ENCODE data around the gene RETSAT. TPM values are rescaled to one million over a fixed set of nuclear protein-coding genes. Genes with fewer than 3 reads are reported as not detected.
A peak's percentile ranks its signal among the peaks of the same experiment; 100 is the strongest.
"Not testable (repeated sequence)": the region's sequence is repeated elsewhere in the genome, so short reads cannot be mapped to it uniquely, and the experiment has no call there.

The RETSAT gene
- total RNA-seq, 1 donor from 2014 or later, result 20.6 TPM

GRCh38 chr2:85340034-85340892 lies 14.1 kb downstream of the RETSAT start:
- Histone ChIP-seq H3K27ac (no peak overlapping the region), H3K9me3 (no peaks in the 10 kb centered on the region), H3K36me3 (peaks cover 14 to 16% of the 10 kb centered on the region in 2 donors), H3K4me1 (peaks cover 0 to 6% of the 10 kb centered on the region in 2 donors), H3K4me3 (peak overlapping the region in 1 of 2 donors; percentile 30), H3K27me3 (no peaks in the 10 kb centered on the region)
- TF ChIP-seq CTCF (IDR thresholded peaks at IDR 0.05), result no peak
- intact Hi-C loops (cut with DNase I), result no loop called here
- no peak for DNase-seq (ENCODE audit: low spot score in 2 of 2)

GRCh38 chr2:85334928-85335327 lies 19.4 kb downstream of the RETSAT start:
- intact Hi-C loops (cut with DNase I), result no loop called here
- no peaks in the 10 kb centered on the region for H3K36me3 ChIP-seq

GRCh38 chr2:85333877-85334276 lies 20.5 kb downstream of the RETSAT start:
- H3K36me3 ChIP-seq; H3K27me3 ChIP-seq; H3K4me1 ChIP-seq; intact Hi-C loops (cut with DNase I); H3K27ac ChIP-seq; H3K4me3 ChIP-seq; H3K9me3 ChIP-seq; DNase-seq (ENCODE audit: low spot score in 2 of 2): not testable (repeated sequence)

More at GRCh38 chr2:85334928-85335327, 19.4 kb downstream of the RETSAT start:
- Histone ChIP-seq H3K27me3 (no peaks in the 10 kb centered on the region), H3K27ac (no peak overlapping the region), H3K9me3 (no peaks in the 10 kb centered on the region), H3K4me3 (no peak overlapping the region), H3K4me1 (no peaks in the 10 kb centered on the region)
- no peak for DNase-seq (ENCODE audit: low spot score in 2 of 2)
- no peak for TF ChIP-seq CTCF (IDR thresholded peaks at IDR 0.05)

GRCh38 chr2:85330839-85331636 lies 23.3 kb downstream of the RETSAT start:
- no peaks in the 10 kb centered on the region for H3K27me3 ChIP-seq
- peaks cover under 1 to 9% of the 10 kb centered on the region in 2 donors for H3K4me1 ChIP-seq
- H3K4me3 ChIP-seq, result no peak overlapping the region
- no peak overlapping the region for H3K27ac ChIP-seq
- no peak for TF ChIP-seq CTCF (IDR thresholded peaks at IDR 0.05)
- H3K9me3 ChIP-seq, result no peaks in the 10 kb centered on the region
- intact Hi-C loops (cut with DNase I), result no loop called here
- H3K36me3 ChIP-seq, result peaks cover 2 to 5% of the 10 kb centered on the region in 2 donors
- no peak for DNase-seq (ENCODE audit: low spot score in 2 of 2)

GRCh38 chr2:85329701-85330100 lies 24.6 kb downstream of the RETSAT start:
- H3K27me3 ChIP-seq; H3K4me3 ChIP-seq; DNase-seq (ENCODE audit: low spot score in 2 of 2); H3K9me3 ChIP-seq; H3K27ac ChIP-seq; H3K36me3 ChIP-seq; intact Hi-C loops (cut with DNase I): not testable (repeated sequence)
- H3K4me1 ChIP-seq, result peaks cover 9 to 21% of the 10 kb centered on the region in 2 donors

- Histone ChIP-seq H3K36me3 (peaks cover 9 to 13% of the 10 kb centered on the region in 2 donors), H3K4me3 (no peak overlapping the region), H3K9me3 (no peaks in the 10 kb centered on the region), H3K27me3 (no peaks in the 10 kb centered on the region), H3K27ac (no peak overlapping the region), H3K4me1 (peaks cover 12 to 26% of the 10 kb centered on the region in 2 donors)
- no peak for DNase-seq (ENCODE audit: low spot score in 2 of 2)
- TF ChIP-seq CTCF (IDR thresholded peaks at IDR 0.05), result no peak
- intact Hi-C loops (cut with DNase I), result no loop called here
These were observed 25.1 kb downstream of the RETSAT start for GRCh38 chr2:85329181-85329651.

Data from ascending aorta (tissue), 2 donors.